AG20443 (cell line): ENCODE data around the gene OTOP2.
A peak's percentile ranks its signal among the peaks of the same experiment; 100 is the strongest.
"Not testable (repeated sequence)": the region's sequence is repeated elsewhere in the genome, so short reads cannot be mapped to it uniquely, and the experiment has no call there.

Experiments used
- DNase-seq: peaks from one replicate; pipeline ENCODE4 v3.0.0; 2012; ENCODE audit warnings: low spot score, mixed read lengths

The OTOP2 gene

DNA sequence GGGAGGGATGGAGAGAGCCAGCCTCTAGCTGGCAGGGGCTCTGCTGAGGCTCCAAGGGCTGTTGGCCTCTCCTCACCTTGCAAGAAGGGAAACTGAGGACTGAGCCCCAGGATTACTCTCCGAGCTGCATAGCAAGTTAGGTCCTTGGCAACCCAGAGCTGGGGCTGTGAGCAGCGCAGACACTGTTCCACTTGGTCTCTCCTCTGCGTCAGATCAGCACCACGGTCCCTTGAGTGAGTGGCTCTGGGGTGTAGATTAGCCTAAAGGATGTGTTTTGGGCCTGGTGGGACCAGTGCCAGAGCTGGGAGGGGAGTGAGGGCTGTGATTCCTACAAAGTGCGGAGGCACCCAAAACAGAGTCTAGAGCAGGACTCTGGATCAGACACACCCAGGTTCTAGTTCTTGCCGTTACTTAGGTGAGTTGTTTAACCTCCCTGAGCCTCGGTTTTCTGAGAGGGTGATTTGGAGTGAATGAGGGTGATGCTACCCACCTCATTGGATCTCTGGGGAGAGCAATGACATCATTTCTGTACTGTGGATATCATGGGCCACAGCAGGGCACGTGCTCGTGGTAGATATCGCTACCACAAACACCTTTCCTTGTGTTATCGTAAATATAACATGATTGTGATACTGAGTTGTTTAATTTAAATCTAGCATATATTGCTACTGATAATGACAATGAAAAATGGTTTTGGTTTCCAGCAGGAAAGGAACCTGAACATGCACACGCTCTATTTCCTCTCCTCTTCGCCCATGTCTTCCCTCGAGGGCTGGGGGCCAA is 22.5 kb upstream of the OTOP2 start:
- DNase-seq: no peak

- DNase-seq: no peak
These were observed 21.0 kb upstream of the OTOP2 start for GRCh38 chr17:74903034-74903433.

DNA sequence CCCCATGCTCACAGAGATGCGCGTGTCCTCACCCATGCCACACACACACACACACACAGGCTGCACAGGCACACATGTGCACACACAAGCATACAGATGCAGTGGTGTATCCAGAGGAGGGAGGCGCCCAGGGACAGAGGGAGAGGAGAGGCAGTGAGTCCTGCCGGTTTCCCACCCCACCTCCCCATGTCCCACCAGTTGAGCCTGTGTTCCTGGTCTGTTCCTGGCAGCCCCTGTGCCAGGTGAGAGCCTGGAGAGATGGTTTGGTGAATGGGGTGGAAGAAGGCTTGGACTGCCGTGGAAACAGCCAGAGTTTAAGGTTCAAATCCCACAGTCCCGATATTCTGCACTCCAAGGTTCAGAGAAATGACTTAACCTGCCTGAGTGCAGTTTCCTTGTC is 20.4 kb upstream of the OTOP2 start:
- DNase-seq: no peak

- DNase-seq: no peak
These were observed 19.2 kb upstream of the OTOP2 start for GRCh38 chr17:74904687-74905409.

- DNase-seq: not testable (repeated sequence)
These were observed 17.8 kb upstream of the OTOP2 start for GRCh38 chr17:74906214-74906793.

GRCh38 chr17:74907012-74907411 is 17.1 kb upstream of the OTOP2 start:
- DNase-seq: no peak

- not testable (repeated sequence) for DNase-seq
These were observed 15.0 kb upstream of the OTOP2 start for GRCh38 chr17:74909097-74909496.

DNA sequence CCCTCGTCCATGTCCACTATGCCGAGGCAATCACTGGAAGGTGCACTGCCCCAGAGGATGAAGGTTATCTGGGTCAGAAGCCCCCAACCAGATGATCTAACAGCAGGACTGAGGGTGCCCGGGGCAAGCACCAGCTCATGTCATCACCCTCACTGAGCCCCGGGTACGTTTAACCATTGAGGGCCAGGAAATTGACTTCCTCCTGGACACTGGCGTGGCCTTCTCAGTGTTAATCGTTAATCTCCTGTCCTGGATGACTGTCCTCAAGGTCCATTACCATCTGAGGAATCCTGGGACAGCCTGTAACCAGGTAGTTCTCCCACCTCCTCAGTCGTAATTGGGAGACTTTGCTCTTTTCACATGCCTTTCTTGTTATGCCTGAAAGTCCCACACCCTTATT is 12.7 kb upstream of the OTOP2 start:
- not testable (repeated sequence) for DNase-seq

DNA sequence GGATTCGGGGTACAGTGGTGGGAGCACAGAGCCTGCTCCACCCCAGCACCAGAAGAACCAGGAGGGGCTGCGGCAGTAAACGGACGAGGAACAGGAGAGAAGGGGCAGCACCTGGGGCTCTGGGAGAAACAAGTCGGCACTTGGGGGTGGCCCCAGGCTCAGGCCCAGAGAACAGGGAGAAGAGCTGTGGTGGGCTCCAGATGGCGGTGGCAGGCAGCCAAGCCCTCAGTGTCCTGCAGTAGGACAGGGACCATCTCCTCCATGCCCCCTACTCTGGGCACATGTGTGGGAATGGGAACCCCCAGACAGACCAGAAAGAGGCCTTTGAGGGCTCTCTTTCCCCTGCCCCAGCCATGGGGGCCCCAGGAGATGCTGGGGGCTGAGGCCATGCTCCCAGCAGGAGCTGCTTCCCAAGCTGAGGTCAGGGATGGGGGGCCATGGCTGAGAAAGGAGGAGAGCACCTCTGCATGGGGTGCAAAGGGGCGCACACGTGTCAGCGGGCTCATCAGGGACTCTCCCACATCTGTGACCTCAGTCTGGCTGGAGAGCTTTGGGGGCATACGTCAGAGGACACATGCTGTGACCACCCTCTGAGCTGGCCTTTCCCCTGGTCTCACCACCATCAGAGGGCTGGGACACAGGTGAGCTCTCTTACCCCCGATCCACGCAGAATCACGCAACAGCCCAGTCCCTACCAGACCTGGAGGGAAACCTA is 7.8 kb upstream of the OTOP2 start:
- no peak for DNase-seq

DNA sequence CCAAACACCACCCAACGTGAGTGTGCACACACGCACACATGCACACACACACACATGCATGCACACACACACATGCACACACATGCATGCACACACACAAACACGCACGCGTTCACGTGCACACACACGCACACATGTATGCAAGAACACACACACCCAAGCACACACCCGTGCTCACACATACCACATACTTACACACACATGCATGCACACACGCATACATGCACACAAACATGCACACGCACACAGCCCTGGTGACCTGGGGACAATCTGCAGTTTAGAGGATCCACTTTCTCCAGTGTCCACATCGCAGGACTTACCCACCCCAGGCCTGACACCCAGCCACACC is 7.2 kb upstream of the OTOP2 start:
- no peak for DNase-seq

DNA sequence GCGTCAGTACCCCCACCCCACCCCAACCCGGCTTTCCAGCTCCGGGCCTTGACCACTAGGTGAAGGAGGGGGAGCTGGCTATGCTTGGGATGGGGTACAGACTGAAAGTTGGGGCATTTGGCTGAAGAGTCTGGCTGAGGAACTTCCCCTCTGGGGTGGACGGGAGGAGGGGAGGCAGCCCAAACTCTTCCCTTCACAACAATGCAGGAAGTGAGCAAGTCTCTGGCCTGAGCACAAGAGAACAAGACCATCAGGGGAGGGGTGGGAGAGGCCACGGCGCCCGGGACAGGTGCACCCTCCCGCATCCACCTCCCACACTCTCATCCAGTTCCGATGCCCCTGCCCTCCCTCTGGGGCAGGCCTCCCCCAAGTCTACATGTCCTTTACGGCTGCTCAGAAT is 6.6 kb upstream of the OTOP2 start:
- no peak for DNase-seq

DNA sequence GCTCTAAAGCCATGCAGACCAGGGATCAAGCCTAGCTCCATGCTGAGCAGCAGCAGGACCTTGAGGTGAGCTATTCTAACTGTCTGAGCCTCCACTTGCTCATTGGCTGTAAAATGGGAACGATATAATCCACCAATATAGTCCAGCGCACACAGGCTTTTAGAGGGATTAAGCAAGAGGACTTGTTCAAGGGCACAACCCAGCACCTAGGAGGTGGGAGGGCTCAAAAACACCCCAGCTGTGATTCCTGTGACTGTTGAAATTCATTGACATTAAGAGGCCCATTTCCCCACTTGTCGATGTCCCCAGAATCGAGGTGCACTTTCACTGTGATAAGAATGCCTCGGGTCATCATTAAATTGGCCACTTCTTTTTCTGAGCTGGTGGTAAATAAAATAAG is 5.2 kb upstream of the OTOP2 start:
- DNase-seq: no peak

- peak; percentile 83 for DNase-seq
These were observed 4.4 kb upstream of the OTOP2 start for GRCh38 chr17:74919440-74920305.

DNA sequence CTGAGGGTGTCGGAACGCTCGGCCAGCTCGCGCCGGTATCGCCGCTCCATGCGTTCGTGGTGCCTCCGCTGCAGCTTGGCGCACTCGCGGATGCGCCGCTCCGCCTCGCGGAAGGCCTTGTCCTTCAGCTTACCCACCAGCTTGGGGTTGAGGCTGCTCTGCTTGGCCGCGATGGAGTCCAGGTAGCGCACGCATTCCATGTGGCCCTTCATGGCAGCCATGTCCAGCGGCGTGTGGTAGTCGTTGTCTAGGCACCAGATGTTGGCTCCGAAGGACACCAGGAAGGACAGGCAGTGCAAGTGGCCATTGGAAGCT is 3.8 kb upstream of the OTOP2 start:
- DNase-seq: no peak

DNA sequence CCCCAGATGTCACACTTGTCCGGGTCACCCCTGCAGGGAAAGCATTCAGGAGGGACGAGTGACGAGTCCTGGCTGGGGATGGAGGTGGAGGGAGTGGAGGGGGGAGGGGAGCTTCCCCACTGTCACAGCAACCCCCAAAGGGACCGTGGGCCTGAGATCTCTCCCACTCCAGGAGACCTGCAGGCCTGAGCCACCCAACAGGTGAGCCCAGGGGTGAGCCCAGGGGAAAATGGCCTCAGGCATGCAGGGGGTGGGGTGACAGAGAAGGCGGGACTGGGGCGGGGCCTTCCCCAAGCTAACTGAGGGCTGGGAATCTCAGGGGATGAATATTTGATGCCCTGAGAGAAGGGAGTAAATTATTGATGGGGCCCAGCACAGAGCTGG is 3.4 kb upstream of the OTOP2 start:
- DNase-seq: no peak

GRCh38 chr17:74921026-74921681 is 2.9 kb upstream of the OTOP2 start:
- no peak for DNase-seq

GRCh38 chr17:74921769-74922168 is 2.3 kb upstream of the OTOP2 start:
- no peak for DNase-seq

- no peak for DNase-seq
These were observed 1.9 kb upstream of the OTOP2 start for GRCh38 chr17:74922172-74922571.

DNA sequence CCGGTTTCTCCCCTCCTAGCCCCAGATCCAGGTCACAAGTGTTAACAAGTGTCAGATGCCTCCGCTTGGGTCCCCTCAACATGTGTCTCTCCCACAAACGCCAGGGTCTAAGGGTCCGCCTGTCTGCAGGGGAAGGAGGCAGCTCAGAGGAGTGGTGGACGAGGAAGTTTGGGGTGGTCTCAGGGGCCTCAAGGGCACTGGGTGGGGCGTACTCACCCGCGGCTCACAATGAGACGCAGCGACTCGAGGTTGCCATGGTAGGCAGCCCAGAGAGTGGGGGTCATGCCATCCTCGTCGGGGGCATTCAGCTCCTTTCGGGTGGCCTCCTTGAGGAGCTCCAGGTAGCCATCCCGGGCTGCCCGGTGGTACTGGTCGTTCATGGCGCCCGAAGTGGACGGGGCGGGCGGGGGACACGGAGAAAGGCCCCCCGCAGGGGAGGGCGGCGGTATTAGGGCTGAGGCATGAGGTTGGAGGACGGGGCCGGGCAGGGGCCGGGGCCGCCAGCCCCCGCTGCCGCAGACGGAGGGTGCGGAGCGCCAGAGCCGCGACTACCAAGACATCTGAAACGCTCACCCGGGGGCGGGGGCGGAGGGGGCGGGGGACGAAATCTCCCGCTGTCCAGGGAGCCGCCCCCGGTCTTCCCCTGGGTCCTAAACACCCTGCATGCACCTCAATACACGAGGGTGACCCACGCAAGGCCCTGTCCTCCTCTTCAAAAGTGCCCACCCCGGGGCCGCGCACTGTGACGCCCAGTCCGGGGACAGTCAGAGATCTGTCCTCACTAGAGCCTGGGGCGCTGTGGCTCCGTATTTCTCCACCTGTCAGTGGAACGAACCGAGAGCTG is 1.2 kb upstream of the OTOP2 start, which contains the start of gene USH1G:
Gene USH1G (minus strand): TSS at position 562 of the 844 bp plus-strand sequence. CDS start 182 bp downstream, at position 380.
- DNase-seq: peak; percentile 61

- DNase-seq: peak; percentile 88
These were observed 379 bp upstream of the OTOP2 start for GRCh38 chr17:74923538-74924249.
